Activated CD4-positive, alpha-beta T cell treated with anti-CD3 and anti-CD28 coated beads for 1 hour (primary cell): ENCODE results near the gene RASSF7.
A peak's percentile ranks its signal among the peaks of the same experiment; 100 is the strongest.

ENCODE experiments used
- DNase-seq: peaks from one replicate; pipeline ENCODE4 v3.0.0-alpha.2; 2020

RASSF7 gene

GRCh38 chr11:612201-612960 lies 51.6 kb downstream of the RASSF7 start:
- DNase-seq, result peak; percentile 37

DNA sequence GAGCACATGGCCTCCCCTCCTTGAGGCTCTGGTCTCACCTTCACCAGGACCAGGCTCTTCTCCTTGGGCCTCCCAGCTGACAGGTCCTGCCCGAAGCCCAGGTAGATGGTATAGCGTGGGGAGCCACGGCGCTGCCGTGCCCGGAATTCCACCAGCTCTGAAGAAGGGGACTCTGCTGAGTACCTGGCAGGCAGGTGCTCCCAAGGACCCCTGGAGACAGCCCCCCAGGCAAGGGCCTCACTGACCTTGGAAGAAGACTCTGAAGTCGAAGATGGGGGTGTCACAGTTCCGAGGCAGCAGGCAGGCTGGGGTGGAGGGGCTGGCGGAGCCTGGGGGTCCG lies 52.2 kb downstream of the RASSF7 start:
- no peak for DNase-seq

DNA sequence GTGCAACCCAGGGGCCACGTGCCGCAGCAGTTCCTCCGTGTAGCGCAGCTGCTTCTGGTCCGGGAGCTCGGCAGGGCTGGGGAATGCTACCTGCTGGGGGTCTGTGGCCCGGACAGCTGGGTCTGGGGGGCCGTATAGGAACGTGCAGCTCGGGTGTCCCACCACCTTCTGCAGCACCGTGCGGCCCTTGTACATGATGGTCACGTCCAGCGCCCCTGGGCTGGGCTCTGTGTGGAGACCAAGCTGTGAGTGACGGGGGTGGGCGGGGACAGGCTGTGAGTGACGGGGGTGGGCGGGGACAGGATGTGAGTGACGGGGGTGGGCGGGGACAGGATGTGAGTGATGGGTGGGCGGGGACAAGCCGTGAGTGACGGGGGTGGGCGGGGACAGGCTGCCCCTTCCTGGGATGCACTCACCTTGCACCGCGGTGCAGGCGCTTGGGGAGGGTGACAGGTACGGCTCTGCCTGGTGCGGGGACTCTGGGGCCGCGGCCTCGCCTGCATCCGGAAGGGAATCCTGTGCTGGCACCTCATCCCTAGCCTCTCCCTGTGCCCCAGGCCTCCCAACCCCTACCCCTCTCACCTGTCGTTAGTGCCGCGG lies 52.7 kb downstream of the RASSF7 start:
- DNase-seq, result peak; percentile 71
